Islet of Langerhans (tissue), 1 donor: ENCODE results near the gene LCE3B.

ENCODE experiments used
- FAIRE-seq: peaks from one replicate; lab custom pipeline; 2011; peaks lifted over from hg19 to GRCh38; lab: Jason Lieb, UNC

LCE3B gene

DNA sequence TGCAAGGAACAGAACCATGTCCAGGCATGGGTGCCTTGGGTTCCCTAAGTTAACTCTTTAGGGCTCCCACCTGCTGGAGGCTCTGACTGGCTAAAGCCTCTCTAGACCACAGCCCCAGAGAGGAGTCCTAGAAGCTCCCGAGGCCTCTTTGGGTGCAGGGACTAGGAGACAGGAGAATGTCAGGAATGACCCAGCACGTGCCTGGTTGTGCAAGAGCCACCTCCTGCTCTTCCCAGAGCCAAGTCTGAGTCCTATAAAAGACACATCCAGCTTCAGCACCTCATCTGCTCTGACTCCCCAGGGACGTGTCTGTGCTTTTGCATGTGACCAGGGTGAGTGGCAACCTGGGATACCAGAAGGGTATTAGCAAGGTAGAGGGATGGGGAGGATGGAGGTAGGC, 49.5 kb downstream of the LCE3B start, which contains the start of gene LCE2D:
LCE2D (plus strand) TSS at position 283 of the 400 bp plus-strand sequence. CDS start 726 bp downstream, outside the sequence.
- FAIRE-seq: no peak
